ENCODE data around the gene MAPKAP1.
A peak's percentile ranks its signal among the peaks of the same experiment; 100 is the strongest.

Gene MAPKAP1

DNA sequence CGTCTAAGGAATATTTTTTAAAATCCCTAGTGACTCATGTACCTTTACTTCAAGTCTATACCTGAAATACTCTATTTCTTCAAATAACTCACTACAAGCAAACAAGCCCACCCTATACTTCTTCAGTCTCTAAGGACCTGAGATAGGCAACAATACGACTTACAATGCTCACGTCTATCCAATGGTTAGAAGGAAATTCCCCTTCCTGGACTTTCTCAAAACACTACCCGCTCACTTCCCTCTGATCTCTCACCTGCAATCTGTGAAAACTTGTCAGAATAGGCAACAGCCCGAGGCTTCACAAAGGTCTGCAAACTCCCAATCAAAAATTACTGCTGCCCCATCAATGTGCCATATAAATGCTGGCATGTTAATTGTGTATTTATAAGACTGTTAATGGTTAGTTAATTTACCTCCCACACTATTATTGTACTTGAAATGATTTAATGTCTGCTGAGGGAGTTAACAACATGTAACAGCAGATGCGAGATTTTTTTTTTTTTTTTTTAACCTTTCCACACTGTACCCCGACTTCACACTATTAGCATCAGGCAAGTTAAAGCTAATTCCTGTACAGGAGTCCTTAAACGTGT, 27.3 kb downstream of the MAPKAP1 start:
- no peak for DNase-seq

GRCh38 chr9:125674981-125675973, 31.7 kb downstream of the MAPKAP1 start:
- DNase-seq: no peak

DNA sequence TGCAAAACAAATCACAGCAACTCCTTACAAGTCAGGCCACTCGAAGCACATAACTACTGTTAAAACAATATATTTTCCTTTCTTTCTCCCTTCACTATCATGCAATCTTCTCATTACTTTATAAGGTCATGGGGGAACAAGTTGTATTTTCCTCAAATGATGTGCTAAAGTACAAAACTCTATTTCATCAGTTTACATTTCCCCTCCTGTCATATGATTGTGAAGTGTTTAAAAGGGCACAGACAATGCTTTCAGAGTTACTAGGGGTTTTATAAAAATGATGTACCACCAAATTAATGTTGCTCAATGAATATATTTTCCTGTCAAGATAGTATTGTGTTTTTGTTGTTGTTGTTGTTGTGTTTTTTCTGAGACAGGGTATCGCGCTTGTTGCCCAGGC, 34.1 kb downstream of the MAPKAP1 start:
- no peak for DNase-seq

- DNase-seq: no peak
Measured at GRCh38 chr9:125663127-125663526, 43.9 kb downstream of the MAPKAP1 start.

DNA sequence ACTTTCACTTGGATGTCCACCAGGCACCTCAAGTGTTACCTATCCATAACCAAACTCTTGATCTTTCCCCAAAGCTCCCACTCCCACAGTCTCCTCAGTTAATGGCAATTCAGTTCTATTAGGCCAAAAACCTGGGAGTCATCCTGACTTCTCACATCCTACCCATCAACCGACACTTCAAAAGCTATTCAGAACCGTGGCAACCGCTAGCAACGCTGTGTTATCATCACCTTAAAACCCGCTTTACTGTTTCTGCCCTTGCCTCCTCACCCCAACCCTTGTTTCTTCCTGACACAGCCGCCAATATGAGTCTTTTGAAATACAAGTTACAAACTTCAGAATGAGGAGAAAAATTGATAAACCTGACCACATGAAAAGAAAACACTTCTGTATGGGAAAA, 46.5 kb downstream of the MAPKAP1 start:
- DNase-seq: no peak

DNA sequence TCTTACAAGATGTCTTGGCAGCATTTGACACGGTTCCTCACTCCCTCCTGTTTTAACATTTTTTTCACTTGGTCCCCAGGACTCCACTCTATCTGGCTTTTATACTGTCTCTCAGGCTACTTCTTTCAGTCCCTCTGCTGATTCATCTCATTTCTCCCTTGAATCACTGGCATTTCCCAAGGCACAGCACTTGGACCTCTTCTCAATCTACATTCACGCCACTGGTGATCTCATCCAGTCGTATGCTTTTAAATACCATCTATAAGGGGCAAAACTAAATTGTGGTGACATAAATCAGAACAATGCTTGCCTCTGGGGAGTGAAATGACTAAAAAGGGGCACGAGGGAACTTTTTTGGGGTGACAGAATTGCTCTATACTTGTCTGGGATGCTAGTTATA, 47.1 kb downstream of the MAPKAP1 start:
- no peak for DNase-seq

- DNase-seq: no peak
Measured at GRCh38 chr9:125659201-125659840, 47.7 kb downstream of the MAPKAP1 start.

DNA sequence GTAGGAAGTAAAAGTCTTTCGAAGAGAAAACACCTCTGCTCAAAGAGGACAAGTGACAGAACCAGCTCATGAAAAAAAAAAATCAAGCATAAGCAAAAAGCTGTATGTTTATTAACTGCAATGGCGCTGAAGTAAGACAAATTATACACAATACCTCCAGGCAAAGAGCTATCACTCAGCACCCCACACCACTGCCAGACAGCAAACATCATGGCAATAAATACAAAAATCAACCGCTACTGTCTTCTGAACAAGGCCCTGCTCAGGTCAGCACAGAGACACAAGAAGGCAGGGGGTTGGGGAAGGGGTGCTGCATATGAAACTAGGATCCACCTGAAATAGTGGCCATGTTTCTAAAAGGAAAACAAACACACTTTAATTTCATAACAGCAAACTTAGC, 50.4 kb downstream of the MAPKAP1 start:
- no peak for DNase-seq

- DNase-seq: no peak
Measured at GRCh38 chr9:125655691-125656410, 51.2 kb downstream of the MAPKAP1 start.

- no peak for DNase-seq
Measured at GRCh38 chr9:125655066-125655633, 51.9 kb downstream of the MAPKAP1 start.

DNA sequence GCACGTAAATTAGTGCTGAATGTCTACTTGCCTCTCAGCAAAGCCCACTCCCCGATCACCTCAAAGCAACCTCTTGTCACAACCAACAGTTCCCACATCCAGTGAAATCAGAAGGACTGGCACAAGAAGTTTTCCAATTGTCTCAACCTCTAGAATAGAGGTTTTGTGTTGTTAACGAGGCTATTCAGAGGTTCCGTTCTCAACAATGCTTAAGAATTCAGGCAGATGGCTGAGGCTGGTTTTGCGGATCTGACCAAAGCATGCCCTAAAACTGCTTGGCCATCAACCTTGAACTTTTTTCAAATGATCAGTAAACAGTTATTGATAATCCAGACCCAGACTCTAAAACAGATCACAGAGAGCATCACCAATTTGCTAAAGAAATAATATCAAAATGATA, 52.9 kb downstream of the MAPKAP1 start:
- no peak for DNase-seq

DNA sequence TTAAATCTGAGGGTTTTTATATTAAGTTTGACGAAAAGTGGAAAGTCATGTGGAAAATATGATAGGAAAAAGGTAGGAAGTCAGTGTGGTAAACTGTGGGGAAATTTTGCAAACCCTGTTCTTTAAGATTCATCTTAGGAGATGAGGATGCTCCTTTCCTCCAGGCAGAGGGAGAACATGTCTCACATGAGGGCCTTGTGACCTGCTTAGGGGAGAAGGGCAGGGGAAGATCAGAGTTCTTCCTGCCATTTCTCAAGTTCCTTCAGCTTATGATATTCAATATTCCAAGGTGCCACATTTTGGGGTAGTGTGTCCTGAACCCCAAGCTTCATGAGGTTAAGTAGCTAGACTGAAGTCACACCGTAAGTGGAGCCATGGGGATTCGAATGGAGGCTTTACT, 53.7 kb downstream of the MAPKAP1 start:
- no peak for DNase-seq

DNA sequence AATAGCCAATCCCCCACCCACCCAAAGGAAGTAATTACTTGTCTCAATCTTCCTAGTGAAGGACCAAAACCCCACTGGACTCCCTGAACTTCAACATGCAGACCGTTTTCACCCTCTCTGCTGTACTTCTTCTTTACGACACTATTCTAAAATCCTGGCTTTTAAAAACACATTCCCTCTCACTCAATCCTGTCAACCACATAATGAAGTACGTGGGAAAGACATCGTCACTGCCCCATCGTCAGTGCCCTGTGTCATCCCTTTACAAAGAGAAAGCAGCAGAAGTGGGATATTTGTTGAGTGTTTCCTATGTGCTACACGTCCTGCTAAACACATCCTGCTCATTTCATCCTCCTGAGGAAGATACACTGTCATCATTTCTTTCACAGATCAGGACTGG, 54.2 kb downstream of the MAPKAP1 start:
- DNase-seq: no peak

DNA sequence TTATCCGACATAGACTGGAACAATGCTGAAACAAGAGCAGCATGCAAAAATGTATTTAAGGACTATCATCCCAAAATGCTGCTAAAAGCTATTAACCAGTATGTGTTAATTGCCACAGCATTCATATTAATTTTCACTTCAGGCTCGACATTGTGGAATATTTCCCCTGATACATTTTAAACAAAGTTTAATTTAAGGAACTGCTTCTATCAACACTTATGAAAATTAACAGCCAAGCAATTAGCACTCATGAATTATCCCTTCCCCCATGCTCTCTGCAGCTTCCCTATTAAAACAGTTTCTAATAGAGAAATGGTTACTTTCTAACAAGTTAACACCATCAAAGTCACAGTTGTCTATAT, 54.8 kb downstream of the MAPKAP1 start:
- DNase-seq: no peak

- no peak for DNase-seq
Measured at GRCh38 chr9:125651576-125652232, 55.3 kb downstream of the MAPKAP1 start.

DNA sequence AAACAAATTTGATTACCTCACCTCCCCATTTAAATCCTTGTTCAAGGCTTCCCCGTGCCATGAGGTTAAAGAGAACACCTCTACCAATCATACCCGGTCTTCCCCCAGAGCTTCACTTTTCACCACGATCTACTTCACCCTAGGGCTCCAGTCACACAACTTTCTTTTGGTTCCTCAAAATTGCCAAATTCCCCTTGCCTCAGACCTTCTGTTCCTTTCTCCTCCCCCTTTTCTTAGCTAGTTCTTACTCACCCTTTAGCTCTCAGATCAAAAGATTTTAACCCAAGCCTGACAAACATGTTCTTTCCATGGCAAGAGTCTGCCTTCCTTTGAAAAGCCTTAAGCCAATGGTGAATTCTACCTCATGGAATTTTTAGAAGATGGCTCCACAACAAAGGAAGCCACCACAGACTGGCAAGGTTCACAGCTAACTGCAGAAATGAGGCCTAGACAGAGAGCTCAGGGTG, 56.7 kb downstream of the MAPKAP1 start:
- no peak for DNase-seq

GRCh38 chr9:125649826-125650225, 57.2 kb downstream of the MAPKAP1 start:
- DNase-seq: no peak

DNA sequence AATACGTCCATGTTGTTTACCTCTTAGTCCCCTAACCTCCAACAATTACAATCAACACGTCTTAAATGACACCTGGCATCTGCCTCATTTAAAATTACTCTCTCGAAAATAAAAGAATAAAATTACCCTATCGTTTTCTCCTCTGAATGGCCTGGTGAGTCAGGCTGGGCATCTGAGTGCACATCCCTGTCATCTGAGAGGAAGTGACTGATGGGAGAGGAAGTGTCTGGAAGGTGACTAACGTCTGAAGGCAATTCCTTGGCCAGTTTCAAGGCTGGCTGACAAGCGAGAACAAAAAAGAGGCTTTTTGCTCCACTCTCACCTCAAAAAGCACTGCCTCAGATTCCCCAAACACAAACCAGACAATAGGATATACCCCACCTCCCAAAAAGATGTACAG, 57.7 kb downstream of the MAPKAP1 start:
- peak in 1 of 56 donors; percentile 14 for DNase-seq

GRCh38 chr9:125648294-125648693, 58.7 kb downstream of the MAPKAP1 start:
- no peak for DNase-seq

DNA sequence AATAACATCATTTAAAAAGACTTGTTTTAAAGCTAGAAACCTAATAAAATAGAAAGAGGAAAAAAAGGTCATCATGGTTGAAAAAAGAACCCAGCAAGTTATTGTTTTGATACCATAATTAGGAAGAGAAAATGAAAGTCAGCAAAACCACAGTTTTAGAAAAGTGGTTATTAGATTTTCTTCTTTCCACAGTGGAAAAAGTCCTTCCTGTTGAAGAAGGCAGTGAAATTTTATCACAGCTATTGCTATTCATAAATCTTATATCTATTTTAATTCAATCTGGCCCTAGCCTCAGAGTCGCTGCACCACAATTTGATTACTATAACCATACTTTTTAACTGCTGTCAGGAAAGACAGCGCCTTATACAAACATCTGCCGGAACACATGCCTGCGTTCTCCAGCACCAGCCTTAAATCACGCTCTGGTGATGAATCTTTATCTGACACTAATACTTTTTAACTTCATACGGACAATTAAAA, 60.3 kb downstream of the MAPKAP1 start:
- DNase-seq: no peak

DNA sequence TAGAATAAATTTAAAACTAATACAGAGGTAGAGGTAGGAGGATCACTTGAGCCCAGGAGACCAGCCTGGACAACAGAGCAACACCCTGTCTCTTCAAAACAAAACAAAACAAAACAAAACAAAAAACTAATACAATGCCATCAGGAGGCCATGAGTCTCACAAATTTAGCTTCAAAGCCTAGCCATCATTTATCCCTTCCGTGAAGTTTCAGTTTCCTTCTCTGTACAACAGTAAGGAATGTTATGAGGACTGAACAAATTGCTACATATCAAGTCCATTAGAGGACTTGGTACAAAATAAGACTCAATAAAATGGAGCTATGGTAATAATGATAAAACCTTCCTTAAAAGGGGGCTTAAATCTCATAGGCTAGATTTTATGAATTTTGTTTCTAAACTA, 60.8 kb downstream of the MAPKAP1 start:
- no peak for DNase-seq
